ENCODE measurements around the gene FMN1. TPM values are rescaled to one million over a fixed set of nuclear protein-coding genes. Genes with fewer than 3 reads are reported as not detected.

Gene FMN1
- total and polyA plus RNA-seq, 7 experiments from 2014 or later: 0.02 to 32.2 (median 1.0) TPM; not detected in 1

- Mint-ChIP-seq H3K27me3 (peaks cover 0 to 17% (median 5%) of the 10 kb centered on the region in 5 donors), H3K9me3 (no peaks in the 10 kb centered on the region), H3K36me3 (no peaks in the 10 kb centered on the region), H3K4me3 (no peak overlapping the region), H3K4me1 (peaks cover 0 to 2% (median 0%) of the 10 kb centered on the region in 7 donors), H3K27ac (no peak overlapping the region)
- Histone ChIP-seq H3K27me3 (ENCODE audit: control insufficient read depth in 2 of 2, insufficient read depth in 2 of 2, low read length in 2 of 2) (no peaks in the 10 kb centered on the region), H3K36me3 (ENCODE audit: control insufficient read depth in 2 of 3, insufficient read depth in 3 of 3, low read length in 3 of 3) (no peaks in the 10 kb centered on the region), H3K4me1 (ENCODE audit: control insufficient read depth in 2 of 2, insufficient read depth in 2 of 2, low read length in 2 of 2) (no peaks in the 10 kb centered on the region), H3K9me3 (ENCODE audit: control insufficient read depth in 2 of 3, low read length in 3 of 3) (no peaks in the 10 kb centered on the region), H3K27ac (ENCODE audit: low read depth, low read length) (no peak overlapping the region), H3K4me3 (ENCODE audit: low read length) (no peak overlapping the region)
- ATAC-seq: no peak
- intact Hi-C loops (cut with micrococcal nuclease): no loop called here
- DNase-seq: no peak
- ChIA-PET POLR2A (no interaction called here), CTCF (no interaction called here)
These were observed 376.9 kb downstream of the FMN1 start for GRCh38 chr15:32817577-32817976.

- H3K36me3 ChIP-seq (ENCODE audit: control insufficient read depth in 2 of 3, insufficient read depth in 3 of 3, low read length in 3 of 3): no peaks in the 10 kb centered on the region
- DNase-seq (no peak), ATAC-seq (no peak)
- Mint-ChIP-seq H3K27ac (no peak overlapping the region), H3K9me3 (peaks cover 1 to 17% (median 7%) of the 10 kb centered on the region in 11 donors), H3K4me3 (no peak overlapping the region), H3K4me1 (peaks cover 0 to 6% (median 2%) of the 10 kb centered on the region in 7 donors), H3K27me3 (peaks cover 6 to 33% (median 11%) of the 10 kb centered on the region in 5 donors), H3K36me3 (peaks cover 0 to 31% (median 0%) of the 10 kb centered on the region in 5 donors)
- no peak overlapping the region for H3K4me3 ChIP-seq (ENCODE audit: low read length)
- intact Hi-C loops (cut with micrococcal nuclease): no loop called here
- ChIA-PET CTCF (no interaction called here), POLR2A (no interaction called here)
- no peaks in the 10 kb centered on the region for H3K4me1 ChIP-seq (ENCODE audit: control insufficient read depth in 2 of 2, insufficient read depth in 2 of 2, low read length in 2 of 2)
- no peaks in the 10 kb centered on the region for H3K27me3 ChIP-seq (ENCODE audit: control insufficient read depth in 2 of 2, insufficient read depth in 2 of 2, low read length in 2 of 2)
- no peaks in the 10 kb centered on the region for H3K9me3 ChIP-seq (ENCODE audit: control insufficient read depth in 2 of 3, low read length in 3 of 3)
- H3K27ac ChIP-seq (ENCODE audit: low read depth, low read length): no peak overlapping the region
These were observed 387.2 kb downstream of the FMN1 start for GRCh38 chr15:32807331-32807730.

- no peak for ATAC-seq
These were observed 390.9 kb downstream of the FMN1 start for GRCh38 chr15:32803631-32804030.

GRCh38 chr15:32802286-32802936 lies 392.1 kb downstream of the FMN1 start:
- ATAC-seq (no peak), DNase-seq (no peak)
- H3K36me3 Mint-ChIP-seq: peaks cover 0 to 31% (median 0%) of the 10 kb centered on the region in 5 donors
- POLR2A ChIA-PET: no interaction called here
- H3K9me3 Mint-ChIP-seq: peaks cover 1 to 17% (median 7%) of the 10 kb centered on the region in 11 donors
- no peaks in the 10 kb centered on the region for H3K4me1 ChIP-seq (ENCODE audit: control insufficient read depth in 2 of 2, insufficient read depth in 2 of 2, low read length in 2 of 2)
- peaks cover 6 to 32% (median 14%) of the 10 kb centered on the region in 5 donors for H3K27me3 Mint-ChIP-seq
- H3K4me3 Mint-ChIP-seq: no peak overlapping the region
- H3K27ac ChIP-seq (ENCODE audit: low read depth, low read length): no peak overlapping the region
- H3K4me1 Mint-ChIP-seq: peaks cover 0 to 7% (median 5%) of the 10 kb centered on the region in 7 donors
- no peaks in the 10 kb centered on the region for H3K9me3 ChIP-seq (ENCODE audit: control insufficient read depth in 2 of 3, low read length in 3 of 3)
- intact Hi-C loops (cut with micrococcal nuclease): no loop called here
- no peak overlapping the region for H3K4me3 ChIP-seq (ENCODE audit: low read length)
- CTCF ChIA-PET: no interaction called here
- H3K36me3 ChIP-seq (ENCODE audit: control insufficient read depth in 2 of 3, insufficient read depth in 3 of 3, low read length in 3 of 3): no peaks in the 10 kb centered on the region
- H3K27ac Mint-ChIP-seq: no peak overlapping the region
- no peaks in the 10 kb centered on the region for H3K27me3 ChIP-seq (ENCODE audit: control insufficient read depth in 2 of 2, insufficient read depth in 2 of 2, low read length in 2 of 2)

More at GRCh38 chr15:32803631-32804030, 390.9 kb downstream of the FMN1 start:
- Mint-ChIP-seq H3K4me1 (peaks cover 0 to 7% (median 5%) of the 10 kb centered on the region in 7 donors), H3K9me3 (peaks cover 1 to 17% (median 7%) of the 10 kb centered on the region in 11 donors), H3K27me3 (peaks cover 6 to 32% (median 13%) of the 10 kb centered on the region in 5 donors), H3K4me3 (no peak overlapping the region), H3K36me3 (peaks cover 0 to 29% (median 0%) of the 10 kb centered on the region in 5 donors), H3K27ac (no peak overlapping the region)
- H3K36me3 ChIP-seq (ENCODE audit: control insufficient read depth in 2 of 3, insufficient read depth in 3 of 3, low read length in 3 of 3): no peaks in the 10 kb centered on the region
- no peak overlapping the region for H3K4me3 ChIP-seq (ENCODE audit: low read length)
- no peak overlapping the region for H3K27ac ChIP-seq (ENCODE audit: low read depth, low read length)
- no peaks in the 10 kb centered on the region for H3K27me3 ChIP-seq (ENCODE audit: control insufficient read depth in 2 of 2, insufficient read depth in 2 of 2, low read length in 2 of 2)
- H3K4me1 ChIP-seq (ENCODE audit: control insufficient read depth in 2 of 2, insufficient read depth in 2 of 2, low read length in 2 of 2): no peaks in the 10 kb centered on the region
- CTCF ChIA-PET: no interaction called here
- intact Hi-C loops (cut with micrococcal nuclease): no loop called here
- no peak for DNase-seq
- no peaks in the 10 kb centered on the region for H3K9me3 ChIP-seq (ENCODE audit: control insufficient read depth in 2 of 3, low read length in 3 of 3)
- POLR2A ChIA-PET: no interaction called here

- Histone ChIP-seq H3K4me1 (ENCODE audit: control insufficient read depth in 2 of 2, insufficient read depth in 2 of 2, low read length in 2 of 2) (no peaks in the 10 kb centered on the region), H3K4me3 (ENCODE audit: low read length) (no peak overlapping the region), H3K27ac (ENCODE audit: low read depth, low read length) (no peak overlapping the region), H3K27me3 (ENCODE audit: control insufficient read depth in 2 of 2, insufficient read depth in 2 of 2, low read length in 2 of 2) (no peaks in the 10 kb centered on the region), H3K9me3 (ENCODE audit: control insufficient read depth in 2 of 3, low read length in 3 of 3) (no peaks in the 10 kb centered on the region), H3K36me3 (ENCODE audit: control insufficient read depth in 2 of 3, insufficient read depth in 3 of 3, low read length in 3 of 3) (no peaks in the 10 kb centered on the region)
- ATAC-seq: no peak
- POLR2A ChIA-PET: no interaction called here
- Mint-ChIP-seq H3K27ac (no peak overlapping the region), H3K4me3 (no peak overlapping the region), H3K36me3 (peaks cover 0 to 31% (median 0%) of the 10 kb centered on the region in 5 donors), H3K27me3 (peaks cover 0 to 35% (median 14%) of the 10 kb centered on the region in 5 donors), H3K9me3 (peaks cover 0 to 14% (median 4%) of the 10 kb centered on the region in 11 donors), H3K4me1 (peaks cover 0 to 7% (median 5%) of the 10 kb centered on the region in 7 donors)
- no peak for DNase-seq
- intact Hi-C loops (cut with micrococcal nuclease): no loop called here
- CTCF ChIA-PET: no interaction called here
These were observed 394.5 kb downstream of the FMN1 start for GRCh38 chr15:32799936-32800535.

GRCh38 chr15:32796856-32797255 lies 397.7 kb downstream of the FMN1 start:
- CTCF ChIA-PET: no interaction called here
- H3K36me3 ChIP-seq (ENCODE audit: control insufficient read depth in 2 of 3, insufficient read depth in 3 of 3, low read length in 3 of 3): no peaks in the 10 kb centered on the region
- no peak overlapping the region for H3K27ac ChIP-seq (ENCODE audit: low read depth, low read length)
- peaks cover 0 to 3% (median 0%) of the 10 kb centered on the region in 11 donors for H3K9me3 Mint-ChIP-seq
- no peaks in the 10 kb centered on the region for H3K27me3 ChIP-seq (ENCODE audit: control insufficient read depth in 2 of 2, insufficient read depth in 2 of 2, low read length in 2 of 2)
- intact Hi-C loops (cut with micrococcal nuclease): no loop called here
- no peak for ATAC-seq
- POLR2A ChIA-PET: no interaction called here
- H3K4me3 Mint-ChIP-seq: no peak overlapping the region
- no peaks in the 10 kb centered on the region for H3K4me1 Mint-ChIP-seq
- no peaks in the 10 kb centered on the region for H3K4me1 ChIP-seq (ENCODE audit: control insufficient read depth in 2 of 2, insufficient read depth in 2 of 2, low read length in 2 of 2)
- DNase-seq: no peak
- H3K36me3 Mint-ChIP-seq: peaks cover 0 to 32% (median 1%) of the 10 kb centered on the region in 5 donors
- H3K27ac Mint-ChIP-seq: no peak overlapping the region
- H3K4me3 ChIP-seq (ENCODE audit: low read length): no peak overlapping the region
- no peaks in the 10 kb centered on the region for H3K9me3 ChIP-seq (ENCODE audit: control insufficient read depth in 2 of 3, low read length in 3 of 3)
- H3K27me3 Mint-ChIP-seq: peaks cover 0 to 17% (median 4%) of the 10 kb centered on the region in 5 donors

- Mint-ChIP-seq H3K4me3 (no peak overlapping the region), H3K27me3 (peaks cover 0 to 18% (median 8%) of the 10 kb centered on the region in 5 donors), H3K27ac (no peak overlapping the region), H3K4me1 (no peaks in the 10 kb centered on the region), H3K36me3 (peaks cover 0 to 41% (median 4%) of the 10 kb centered on the region in 5 donors), H3K9me3 (peaks cover 0 to 5% (median 0%) of the 10 kb centered on the region in 11 donors)
- H3K4me1 ChIP-seq (ENCODE audit: control insufficient read depth in 2 of 2, insufficient read depth in 2 of 2, low read length in 2 of 2): no peaks in the 10 kb centered on the region
- DNase-seq: no peak
- POLR2A ChIA-PET: no interaction called here
- ATAC-seq: no peak
- no peaks in the 10 kb centered on the region for H3K27me3 ChIP-seq (ENCODE audit: control insufficient read depth in 2 of 2, insufficient read depth in 2 of 2, low read length in 2 of 2)
- H3K27ac ChIP-seq (ENCODE audit: low read depth, low read length): no peak overlapping the region
- CTCF ChIA-PET: no interaction called here
- no peaks in the 10 kb centered on the region for H3K9me3 ChIP-seq (ENCODE audit: control insufficient read depth in 2 of 3, low read length in 3 of 3)
- intact Hi-C loops (cut with micrococcal nuclease): no loop called here
- no peak overlapping the region for H3K4me3 ChIP-seq (ENCODE audit: low read length)
- no peaks in the 10 kb centered on the region for H3K36me3 ChIP-seq (ENCODE audit: control insufficient read depth in 2 of 3, insufficient read depth in 3 of 3, low read length in 3 of 3)
These were observed 399.5 kb downstream of the FMN1 start for GRCh38 chr15:32794973-32795372.
